GM18507 (cell line): ENCODE data around the gene TXNIP.

Source experiments
- DNase-seq: peaks from one replicate; pipeline ENCODE4 v3.0.0; 2011; ENCODE audit warnings: low read depth; ENCODE audit not compliant: insufficient read length; ENCODE audit errors: extremely low spot score
- FAIRE-seq: peaks from 2 replicates; lab custom pipeline; 2011; peaks lifted over from hg19 to GRCh38; lab: Jason Lieb, UNC

The TXNIP gene

GRCh38 chr1:145988773-145989172 lies 7.6 kb downstream of the TXNIP start:
- no peak for FAIRE-seq

GRCh38 chr1:145987926-145988325 lies 8.5 kb downstream of the TXNIP start:
- FAIRE-seq (no peak), DNase-seq (no peak)

More at GRCh38 chr1:145988773-145989172, 7.6 kb downstream of the TXNIP start:
- no peak for DNase-seq

DNA sequence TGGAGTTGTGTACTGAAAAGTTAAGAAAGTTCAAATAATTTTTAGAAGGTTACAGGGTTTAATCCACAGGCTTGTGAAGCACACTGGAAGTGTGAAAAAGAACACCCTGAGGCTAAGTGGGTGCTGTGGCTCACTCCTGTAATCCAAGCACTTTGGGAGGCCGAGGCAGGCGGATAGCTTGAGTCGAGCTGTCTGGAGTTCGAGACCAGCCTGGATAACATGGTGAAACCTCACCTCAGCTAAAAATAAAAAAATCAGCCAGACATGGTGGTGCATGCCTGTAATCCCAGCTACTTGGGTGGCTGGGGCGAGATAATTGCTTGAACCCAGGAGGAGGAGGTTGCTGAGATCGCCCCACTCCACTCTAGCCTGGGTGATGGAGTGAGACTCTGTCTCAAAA lies 9.8 kb downstream of the TXNIP start:
- DNase-seq (no peak), FAIRE-seq (no peak)

GRCh38 chr1:145985502-145986439 lies 10.6 kb downstream of the TXNIP start:
- FAIRE-seq (no peak), DNase-seq (no peak)

GRCh38 chr1:145985129-145985501 lies 11.3 kb downstream of the TXNIP start:
- no peak for FAIRE-seq
- DNase-seq = no peak

DNA sequence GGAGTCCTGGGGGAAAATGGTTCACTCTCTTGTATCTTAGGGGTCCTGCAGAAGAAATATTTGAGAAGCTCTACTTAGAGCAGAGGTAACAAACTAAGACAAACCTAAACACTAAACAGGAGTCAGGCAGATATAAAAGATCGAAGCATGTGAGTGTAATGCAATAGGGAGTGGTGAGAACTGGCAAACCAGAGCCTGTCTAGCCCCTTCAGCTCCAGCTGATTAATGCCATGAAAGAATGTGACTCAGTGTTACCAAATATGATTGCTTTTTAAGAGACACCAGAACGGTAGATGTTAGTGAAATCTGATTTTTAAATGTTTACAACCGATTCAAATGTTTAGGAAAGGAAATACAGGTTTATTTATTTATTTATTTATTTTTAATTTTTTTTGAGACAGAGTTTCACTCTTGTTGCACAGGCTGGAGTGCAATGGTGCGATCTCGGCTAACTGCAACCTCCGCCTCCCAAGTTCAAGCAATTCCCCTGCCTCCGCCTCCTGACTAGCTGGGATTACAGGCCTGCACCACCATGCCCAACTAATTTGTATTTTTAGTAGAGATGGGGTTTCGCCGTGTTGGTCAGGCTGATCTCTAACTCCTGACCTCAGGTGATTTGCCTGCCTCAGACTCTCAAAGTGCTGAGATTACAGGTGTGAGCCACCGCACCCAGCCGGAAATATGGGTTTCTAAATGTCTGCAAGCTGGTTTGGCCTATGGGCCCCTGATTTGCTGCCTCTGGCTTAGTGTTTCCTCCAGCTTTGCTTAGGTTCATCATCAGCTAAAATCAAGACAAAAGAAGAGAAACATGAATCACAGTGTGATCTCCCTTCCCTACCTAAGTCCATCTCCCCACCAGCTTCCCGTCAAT lies 12.2 kb downstream of the TXNIP start:
- FAIRE-seq (no peak), DNase-seq (no peak)

DNA sequence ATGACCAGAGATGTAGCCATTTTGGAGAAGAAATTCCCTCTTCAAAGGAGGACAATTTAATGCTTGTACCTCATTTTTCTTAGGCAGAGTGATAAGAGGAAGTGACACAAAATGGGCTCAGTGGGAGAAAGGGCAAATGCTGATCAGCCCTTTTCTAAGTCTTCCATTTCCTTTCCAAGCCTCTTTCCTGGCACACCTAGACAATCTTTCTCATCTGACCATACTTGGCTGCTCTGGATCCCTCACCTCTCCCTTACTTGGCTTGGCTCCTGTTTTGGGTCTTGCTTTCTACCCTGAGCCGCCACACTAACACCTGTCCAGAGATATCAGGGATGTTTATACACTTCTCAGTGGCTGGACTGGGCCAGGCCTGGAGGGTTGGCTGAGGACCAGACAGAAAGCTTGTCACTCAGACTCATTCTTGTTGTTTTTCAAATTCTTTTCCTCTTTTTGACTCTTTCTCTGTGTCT lies 13.1 kb downstream of the TXNIP start:
- DNase-seq (no peak), FAIRE-seq (no peak)

GRCh38 chr1:145982010-145982723 lies 14.2 kb downstream of the TXNIP start:
- no peak for FAIRE-seq
- DNase-seq = no peak

GRCh38 chr1:145980457-145980994 lies 15.9 kb downstream of the TXNIP start:
- DNase-seq = no peak
- no peak for FAIRE-seq

GRCh38 chr1:145979746-145980456 lies 16.5 kb downstream of the TXNIP start:
- FAIRE-seq = peak; percentile 59
- DNase-seq = no peak

DNA sequence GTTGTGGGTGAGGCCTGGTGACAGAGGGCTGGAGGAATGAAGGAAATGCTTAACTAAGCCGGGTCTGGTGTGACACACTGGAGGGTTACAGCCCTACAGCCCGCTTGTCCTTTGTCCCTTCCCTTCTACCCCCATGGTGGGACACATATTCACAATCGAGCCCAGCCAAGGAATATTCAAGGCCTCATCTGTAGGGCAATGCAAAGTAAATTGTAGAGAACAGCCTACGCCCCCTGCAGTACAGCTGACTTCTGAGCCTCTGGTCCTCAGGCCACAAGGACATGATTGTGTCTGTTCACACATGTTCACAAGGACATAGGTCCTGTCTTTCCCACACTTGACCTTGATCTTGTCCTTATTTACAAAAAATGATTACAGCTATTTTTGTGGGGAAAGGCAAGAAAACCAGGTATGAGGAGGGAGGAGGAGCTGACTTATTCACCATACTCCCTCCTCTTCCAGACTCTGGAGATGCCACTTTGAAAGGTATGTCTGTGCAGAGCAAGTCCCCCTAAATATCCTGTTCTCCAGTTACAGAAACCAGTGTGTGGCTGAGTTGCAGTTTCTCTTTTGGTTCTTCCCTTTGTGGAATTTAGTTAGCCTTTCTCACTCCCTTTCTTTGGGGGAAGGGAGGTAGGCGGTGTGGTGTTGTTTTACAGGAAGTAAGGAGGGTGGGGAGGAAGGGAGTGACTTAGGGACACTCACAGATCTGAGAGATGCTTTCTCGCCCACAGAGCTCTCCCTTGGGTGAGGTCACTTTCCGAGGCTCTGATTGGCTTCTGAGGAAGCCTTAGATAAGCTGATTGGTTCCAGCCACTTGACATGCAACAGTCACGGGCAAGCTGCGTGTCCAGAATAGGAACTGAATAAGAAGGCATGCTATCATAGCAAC lies 17.3 kb downstream of the TXNIP start:
- FAIRE-seq = peak; percentile 98
- peak; percentile 69 for DNase-seq

- FAIRE-seq (no peak), DNase-seq (no peak)
These were observed 17.9 kb downstream of the TXNIP start for GRCh38 chr1:145978471-145978853.

DNA sequence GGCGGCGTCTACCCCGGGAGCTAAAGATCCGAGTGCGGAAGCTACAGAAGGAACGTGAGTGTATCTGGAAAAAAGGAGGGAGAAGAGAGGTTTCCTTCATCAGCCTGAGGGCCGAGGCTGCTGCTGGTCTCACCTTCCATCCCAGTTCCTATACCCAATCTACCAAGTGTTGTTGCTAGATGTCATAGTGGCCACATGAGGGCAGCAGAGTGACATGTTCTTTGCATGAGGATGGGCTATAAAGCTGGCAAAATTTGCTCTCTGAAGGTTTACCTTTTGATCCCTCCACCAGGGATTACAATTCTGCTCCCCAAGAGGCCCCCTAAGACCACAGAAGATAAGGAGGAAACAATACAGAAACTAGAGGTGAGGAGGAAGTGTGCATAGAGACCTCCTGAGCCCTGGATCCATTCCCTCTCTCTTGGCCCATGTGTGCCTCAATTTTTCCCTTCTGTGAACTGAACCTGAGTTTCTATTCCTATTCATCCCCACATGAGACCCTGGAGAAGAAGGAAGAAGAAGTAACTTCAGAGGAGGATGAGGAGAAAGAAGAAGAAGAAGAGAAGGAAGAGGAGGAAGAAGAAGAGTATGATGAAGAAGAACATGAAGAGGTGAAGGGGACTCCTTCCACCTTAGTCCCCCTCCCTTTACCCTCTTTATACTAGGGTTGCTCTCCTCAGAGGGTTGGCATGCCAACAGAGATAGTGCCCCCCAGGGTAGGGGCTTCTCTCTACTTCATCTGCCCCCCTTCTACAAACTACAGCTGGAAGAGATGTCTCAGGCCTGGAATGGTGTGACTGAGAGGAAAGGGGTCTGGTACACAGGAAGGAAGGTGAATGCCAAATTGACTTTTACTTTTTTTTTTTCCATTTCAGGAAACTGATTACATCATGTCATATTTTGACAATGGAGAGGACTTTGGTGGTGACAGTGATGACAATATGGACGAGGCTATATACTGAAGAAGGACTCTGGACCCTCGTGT lies 18.6 kb downstream of the TXNIP start:
- FAIRE-seq (peak; percentile 76), DNase-seq (peak; percentile 60)

GRCh38 chr1:145977016-145977415 lies 19.4 kb downstream of the TXNIP start:
- FAIRE-seq = no peak
- no peak for DNase-seq

GRCh38 chr1:145975216-145975615 lies 21.2 kb downstream of the TXNIP start:
- no peak for DNase-seq
- no peak for FAIRE-seq

- FAIRE-seq = no peak
- no peak for DNase-seq
These were observed 21.7 kb downstream of the TXNIP start for GRCh38 chr1:145974721-145975120.

DNA sequence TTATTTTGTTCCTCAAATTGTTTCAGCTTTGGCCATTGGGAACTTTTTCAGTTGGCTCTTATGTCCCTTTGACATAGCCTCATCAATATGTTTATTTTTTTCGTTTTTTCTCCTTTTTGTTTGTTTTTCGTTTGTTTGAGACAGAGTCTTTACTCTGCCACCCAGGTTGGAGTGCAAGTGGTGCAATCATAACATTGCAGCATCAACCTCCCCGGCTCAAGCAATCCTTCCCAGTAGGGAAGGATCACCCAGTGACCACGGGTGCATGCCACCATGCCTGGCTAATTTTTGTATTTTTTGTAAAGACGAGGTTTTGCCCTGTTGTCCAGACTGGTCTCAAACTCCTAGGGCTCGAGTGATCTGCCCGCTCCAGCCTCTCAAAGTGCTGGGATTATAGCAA lies 23.8 kb downstream of the TXNIP start:
- FAIRE-seq (no peak), DNase-seq (no peak)
